Stimulated activated naive CD8-positive, alpha-beta T cell treated with anti-CD3 and anti-CD28 coated beads, Interleukin-15, Interleukin-2, amounts not matched to agents 100 ng/mL and 50 ng/mL, for 24 hours (primary cell): Measurements from ENCODE around the gene ROBO1.

ENCODE experiments used
- H3K27ac Mint-ChIP-seq: one replicate; pipeline ENCODE4 v1.8.0; 2021; ENCODE audit warnings: mild to moderate bottlenecking, mixed read lengths
- H3K27me3 Mint-ChIP-seq: one replicate; pipeline ENCODE4 v1.8.0; 2021; ENCODE audit warnings: mixed read lengths
- H3K36me3 Mint-ChIP-seq: one replicate; pipeline ENCODE4 v1.8.0; 2021; ENCODE audit warnings: low read depth, mixed read lengths
- H3K4me1 Mint-ChIP-seq: one replicate; pipeline ENCODE4 v1.8.0; 2021; ENCODE audit warnings: low read depth, mixed read lengths
- H3K4me3 Mint-ChIP-seq: one replicate; pipeline ENCODE4 v1.8.0; 2021; ENCODE audit warnings: mild to moderate bottlenecking, mixed read lengths
- H3K9me3 Mint-ChIP-seq: one replicate; pipeline ENCODE4 v1.8.0; 2021; ENCODE audit warnings: mixed read lengths

ROBO1 gene

GRCh38 chr3:78814893-78815562 lies 952.8 kb downstream of the ROBO1 start:
- no peak overlapping the region for H3K4me3 Mint-ChIP-seq
- peaks cover 15% of the 10 kb centered on the region for H3K9me3 Mint-ChIP-seq
- H3K4me1 Mint-ChIP-seq, result no peaks in the 10 kb centered on the region
- no peaks in the 10 kb centered on the region for H3K36me3 Mint-ChIP-seq
- H3K27me3 Mint-ChIP-seq, result no peaks in the 10 kb centered on the region
- no peak overlapping the region for H3K27ac Mint-ChIP-seq

GRCh38 chr3:78812166-78812565 lies 955.6 kb downstream of the ROBO1 start:
- no peak overlapping the region for H3K4me3 Mint-ChIP-seq
- no peaks in the 10 kb centered on the region for H3K4me1 Mint-ChIP-seq
- H3K36me3 Mint-ChIP-seq, result no peaks in the 10 kb centered on the region
- H3K27me3 Mint-ChIP-seq, result no peaks in the 10 kb centered on the region
- H3K9me3 Mint-ChIP-seq, result peaks cover 15% of the 10 kb centered on the region
- H3K27ac Mint-ChIP-seq, result no peak overlapping the region

GRCh38 chr3:78809966-78810365 lies 957.8 kb downstream of the ROBO1 start:
- Mint-ChIP-seq H3K36me3 (no peaks in the 10 kb centered on the region), H3K27me3 (no peaks in the 10 kb centered on the region), H3K9me3 (peaks cover 14% of the 10 kb centered on the region), H3K4me1 (no peaks in the 10 kb centered on the region), H3K27ac (no peak overlapping the region), H3K4me3 (no peak overlapping the region)

- Mint-ChIP-seq H3K27ac (no peak overlapping the region), H3K4me3 (no peak overlapping the region), H3K9me3 (peaks cover 12% of the 10 kb centered on the region), H3K36me3 (no peaks in the 10 kb centered on the region), H3K27me3 (no peaks in the 10 kb centered on the region), H3K4me1 (no peaks in the 10 kb centered on the region)
These were observed 963.4 kb downstream of the ROBO1 start for GRCh38 chr3:78804251-78805037.

GRCh38 chr3:78802562-78802930 lies 965.3 kb downstream of the ROBO1 start:
- Mint-ChIP-seq H3K27me3 (no peaks in the 10 kb centered on the region), H3K27ac (no peak overlapping the region), H3K9me3 (peaks cover 14% of the 10 kb centered on the region), H3K4me1 (no peaks in the 10 kb centered on the region), H3K36me3 (no peaks in the 10 kb centered on the region), H3K4me3 (no peak overlapping the region)

- Mint-ChIP-seq H3K4me1 (no peaks in the 10 kb centered on the region), H3K4me3 (no peak overlapping the region), H3K27me3 (no peaks in the 10 kb centered on the region), H3K9me3 (peaks cover 12% of the 10 kb centered on the region), H3K36me3 (no peaks in the 10 kb centered on the region), H3K27ac (no peak overlapping the region)
These were observed 965.8 kb downstream of the ROBO1 start for GRCh38 chr3:78801926-78802561.

- Mint-ChIP-seq H3K36me3 (no peaks in the 10 kb centered on the region), H3K9me3 (peaks cover 18% of the 10 kb centered on the region), H3K4me1 (no peaks in the 10 kb centered on the region), H3K27ac (no peak overlapping the region), H3K4me3 (no peak overlapping the region), H3K27me3 (no peaks in the 10 kb centered on the region)
These were observed 968.1 kb downstream of the ROBO1 start for GRCh38 chr3:78799681-78800080.

- H3K36me3 Mint-ChIP-seq, result no peaks in the 10 kb centered on the region
- H3K27me3 Mint-ChIP-seq, result no peaks in the 10 kb centered on the region
- H3K9me3 Mint-ChIP-seq, result peaks cover 20% of the 10 kb centered on the region
- no peak overlapping the region for H3K27ac Mint-ChIP-seq
- H3K4me1 Mint-ChIP-seq, result no peaks in the 10 kb centered on the region
- no peak overlapping the region for H3K4me3 Mint-ChIP-seq
These were observed 969.4 kb downstream of the ROBO1 start for GRCh38 chr3:78798266-78798832.

- H3K27me3 Mint-ChIP-seq, result no peaks in the 10 kb centered on the region
- peaks cover 14% of the 10 kb centered on the region for H3K9me3 Mint-ChIP-seq
- H3K36me3 Mint-ChIP-seq, result no peaks in the 10 kb centered on the region
- no peak overlapping the region for H3K4me3 Mint-ChIP-seq
- no peak overlapping the region for H3K27ac Mint-ChIP-seq
- H3K4me1 Mint-ChIP-seq, result no peaks in the 10 kb centered on the region
These were observed 973.4 kb downstream of the ROBO1 start for GRCh38 chr3:78794431-78794830.

GRCh38 chr3:78792733-78793132 lies 975.1 kb downstream of the ROBO1 start:
- no peaks in the 10 kb centered on the region for H3K4me1 Mint-ChIP-seq
- no peaks in the 10 kb centered on the region for H3K36me3 Mint-ChIP-seq
- H3K9me3 Mint-ChIP-seq, result peaks cover 10% of the 10 kb centered on the region
- H3K27ac Mint-ChIP-seq, result no peak overlapping the region
- no peak overlapping the region for H3K4me3 Mint-ChIP-seq
- no peaks in the 10 kb centered on the region for H3K27me3 Mint-ChIP-seq

- no peaks in the 10 kb centered on the region for H3K36me3 Mint-ChIP-seq
- no peaks in the 10 kb centered on the region for H3K4me1 Mint-ChIP-seq
- peaks cover 10% of the 10 kb centered on the region for H3K9me3 Mint-ChIP-seq
- H3K4me3 Mint-ChIP-seq, result no peak overlapping the region
- no peak overlapping the region for H3K27ac Mint-ChIP-seq
- no peaks in the 10 kb centered on the region for H3K27me3 Mint-ChIP-seq
These were observed 975.6 kb downstream of the ROBO1 start for GRCh38 chr3:78792212-78792611.

GRCh38 chr3:78791753-78792152 lies 976.0 kb downstream of the ROBO1 start:
- Mint-ChIP-seq H3K27me3 (no peaks in the 10 kb centered on the region), H3K36me3 (no peaks in the 10 kb centered on the region), H3K27ac (no peak overlapping the region), H3K9me3 (peaks cover 7% of the 10 kb centered on the region), H3K4me3 (no peak overlapping the region), H3K4me1 (no peaks in the 10 kb centered on the region)

- Mint-ChIP-seq H3K27me3 (no peaks in the 10 kb centered on the region), H3K27ac (no peak overlapping the region), H3K4me1 (no peaks in the 10 kb centered on the region), H3K36me3 (no peaks in the 10 kb centered on the region), H3K4me3 (no peak overlapping the region), H3K9me3 (peaks cover 8% of the 10 kb centered on the region)
These were observed 979.0 kb downstream of the ROBO1 start for GRCh38 chr3:78788839-78789238.

GRCh38 chr3:78785004-78785403 lies 982.8 kb downstream of the ROBO1 start:
- Mint-ChIP-seq H3K36me3 (no peaks in the 10 kb centered on the region), H3K27ac (no peak overlapping the region), H3K27me3 (no peaks in the 10 kb centered on the region), H3K4me1 (no peaks in the 10 kb centered on the region), H3K9me3 (peaks cover 8% of the 10 kb centered on the region), H3K4me3 (no peak overlapping the region)

- H3K27me3 Mint-ChIP-seq, result no peaks in the 10 kb centered on the region
- H3K9me3 Mint-ChIP-seq, result peaks cover 8% of the 10 kb centered on the region
- no peaks in the 10 kb centered on the region for H3K36me3 Mint-ChIP-seq
- no peak overlapping the region for H3K27ac Mint-ChIP-seq
- H3K4me1 Mint-ChIP-seq, result no peaks in the 10 kb centered on the region
- H3K4me3 Mint-ChIP-seq, result no peak overlapping the region
These were observed 986.4 kb downstream of the ROBO1 start for GRCh38 chr3:78781351-78781750.
